Measurements from ENCODE around the gene PITPNM1.
"Not testable (repeated sequence)": the region's sequence is repeated elsewhere in the genome, so short reads cannot be mapped to it uniquely, and the experiment has no call there.

The PITPNM1 gene

DNA sequence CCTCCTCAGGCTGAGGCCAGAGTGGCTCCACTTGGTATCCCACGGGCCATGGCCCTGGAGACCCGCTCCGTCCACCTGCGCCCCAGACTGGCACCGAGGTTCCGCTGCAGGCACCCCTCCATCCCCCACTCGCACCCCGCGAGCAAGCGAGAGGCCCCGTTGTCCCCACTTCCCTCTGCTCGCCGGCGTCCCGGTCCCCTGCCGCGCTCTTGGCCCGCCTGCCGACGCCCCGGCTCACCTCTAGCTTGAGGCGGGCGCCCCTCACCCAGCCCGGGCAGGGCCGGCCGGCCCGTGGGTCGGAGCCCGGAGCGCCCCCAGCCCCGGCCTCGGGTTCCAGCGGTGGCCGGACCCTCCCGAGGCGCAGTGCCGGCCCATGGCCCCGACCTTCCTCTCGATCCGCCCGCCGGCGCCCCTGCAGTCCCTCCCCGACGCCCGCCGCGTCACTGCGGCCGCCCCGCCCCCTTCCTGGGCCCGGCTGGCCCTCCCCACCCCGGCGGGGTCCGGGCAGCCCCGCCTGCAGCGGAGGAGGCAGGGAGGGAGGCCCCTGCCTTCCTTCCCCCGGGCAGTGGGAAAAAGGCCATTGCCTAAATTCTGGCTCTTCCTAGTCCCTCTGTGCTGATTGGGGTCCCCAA, at the start of gene PITPNM1:
TSS of gene PITPNM1 (minus strand) at position 414 of the 632 bp plus-strand sequence. CDS start 1,183 bp downstream, outside the sequence.
- DNase-seq (ENCODE audit: low spot score), result no peak

DNA sequence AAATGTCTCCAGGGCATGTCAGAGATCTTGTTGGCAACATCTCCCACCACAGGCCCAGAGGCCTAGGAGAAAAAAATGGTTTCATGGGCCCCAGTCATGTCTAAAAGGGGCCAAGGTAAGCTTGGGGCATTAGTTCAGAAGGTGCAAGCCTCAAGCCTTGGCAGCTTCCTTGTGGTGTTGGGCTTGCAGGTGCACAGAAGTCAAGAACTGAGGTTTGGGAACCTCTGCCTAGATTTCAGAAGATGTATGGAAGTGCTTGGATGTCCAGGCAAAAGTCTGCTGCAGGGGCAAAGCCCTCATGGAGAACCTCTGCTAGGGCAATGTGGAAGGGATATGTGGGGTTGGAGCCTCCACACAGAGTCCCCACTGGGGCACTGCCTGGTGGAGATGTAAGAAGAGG, 46.5 kb upstream of the PITPNM1 start:
- DNase-seq (ENCODE audit: low spot score), result not testable (repeated sequence)

DNA sequence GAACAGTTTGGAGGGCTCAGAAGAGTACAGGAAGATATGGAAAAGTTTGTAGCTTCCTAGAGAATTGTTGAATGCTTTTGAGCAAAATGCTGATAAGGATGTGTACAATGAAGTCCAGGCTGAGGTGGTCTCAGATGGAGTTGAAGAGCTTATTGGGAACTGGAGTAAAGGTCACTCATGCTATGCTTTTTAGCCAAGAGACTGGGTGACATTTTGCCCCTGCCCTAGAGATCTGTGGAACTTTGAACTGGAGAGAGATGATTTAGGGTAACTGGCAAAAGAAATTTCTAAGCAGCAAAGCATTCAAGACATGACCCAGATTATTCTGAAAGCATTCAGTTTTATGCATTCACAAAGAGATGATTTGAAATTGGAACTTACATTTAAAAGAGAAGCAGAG, 46.0 kb upstream of the PITPNM1 start:
- DNase-seq (ENCODE audit: low spot score), result no peak

DNA sequence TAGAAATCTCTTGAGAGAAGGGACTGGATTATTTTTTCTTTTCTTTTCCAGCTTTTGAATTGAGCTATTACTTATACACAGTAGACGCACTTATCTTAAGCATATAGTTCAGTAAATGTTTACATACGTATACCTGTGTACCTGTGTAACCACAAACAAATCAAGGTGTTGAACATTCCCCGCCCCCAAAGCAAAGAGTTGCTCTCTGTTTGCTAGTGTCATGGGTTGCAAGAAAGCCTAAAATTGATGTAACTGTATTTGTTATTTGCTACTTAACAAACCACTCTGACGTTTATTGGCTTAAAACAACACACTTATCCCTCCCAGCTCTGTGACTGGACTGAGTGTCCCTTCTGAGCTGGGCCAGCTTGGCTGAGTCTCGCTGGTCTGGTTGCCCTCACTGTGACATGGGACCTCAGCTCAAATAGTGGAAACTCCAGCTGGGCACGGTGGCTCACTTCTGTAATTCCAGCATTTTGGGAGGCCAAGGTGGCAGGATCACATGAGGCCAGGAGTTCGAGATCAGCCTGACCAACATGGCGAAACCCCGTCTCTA, 43.5 kb upstream of the PITPNM1 start:
- DNase-seq (ENCODE audit: low spot score), result no peak

DNA sequence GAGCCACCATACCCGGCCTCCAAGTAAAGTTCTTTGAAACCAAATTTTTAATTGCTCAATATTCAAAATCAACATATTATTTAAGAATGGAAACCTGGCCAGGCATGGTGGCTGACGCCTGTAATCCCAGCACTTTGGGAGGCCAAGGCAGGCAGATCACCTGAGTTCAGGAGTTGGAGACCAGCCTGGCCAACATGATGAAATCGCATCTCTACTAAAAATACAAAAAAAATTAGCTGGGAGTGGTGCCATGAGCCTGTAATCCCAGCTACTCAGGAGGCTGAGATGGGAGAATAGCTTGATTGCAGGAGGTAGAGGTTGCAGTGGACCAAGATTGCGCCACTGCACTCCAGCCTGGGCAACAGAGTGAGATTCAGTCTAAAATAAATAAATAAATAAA, 42.9 kb upstream of the PITPNM1 start:
- not testable (repeated sequence) for DNase-seq (ENCODE audit: low spot score)

DNA sequence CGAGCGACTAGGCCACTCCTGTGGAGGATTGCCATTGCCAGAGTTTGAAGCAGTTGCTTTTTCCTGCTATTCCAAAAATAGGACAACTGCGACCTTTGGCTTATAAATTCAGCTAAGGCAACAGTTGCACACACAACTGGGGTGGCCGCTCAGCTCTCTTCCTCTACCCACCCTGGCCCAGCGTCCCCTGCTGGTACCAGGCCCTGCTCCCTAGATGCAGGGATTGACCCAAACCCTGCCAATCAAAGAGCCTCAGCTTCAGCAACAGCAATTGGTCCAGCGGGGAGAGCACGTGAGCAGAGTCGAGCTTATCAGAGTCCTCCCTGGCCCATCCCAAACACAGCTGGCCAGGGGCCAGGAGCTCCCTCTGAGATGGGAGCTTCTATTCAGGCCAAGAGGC, 40.1 kb upstream of the PITPNM1 start:
- no peak for DNase-seq (ENCODE audit: low spot score)

DNA sequence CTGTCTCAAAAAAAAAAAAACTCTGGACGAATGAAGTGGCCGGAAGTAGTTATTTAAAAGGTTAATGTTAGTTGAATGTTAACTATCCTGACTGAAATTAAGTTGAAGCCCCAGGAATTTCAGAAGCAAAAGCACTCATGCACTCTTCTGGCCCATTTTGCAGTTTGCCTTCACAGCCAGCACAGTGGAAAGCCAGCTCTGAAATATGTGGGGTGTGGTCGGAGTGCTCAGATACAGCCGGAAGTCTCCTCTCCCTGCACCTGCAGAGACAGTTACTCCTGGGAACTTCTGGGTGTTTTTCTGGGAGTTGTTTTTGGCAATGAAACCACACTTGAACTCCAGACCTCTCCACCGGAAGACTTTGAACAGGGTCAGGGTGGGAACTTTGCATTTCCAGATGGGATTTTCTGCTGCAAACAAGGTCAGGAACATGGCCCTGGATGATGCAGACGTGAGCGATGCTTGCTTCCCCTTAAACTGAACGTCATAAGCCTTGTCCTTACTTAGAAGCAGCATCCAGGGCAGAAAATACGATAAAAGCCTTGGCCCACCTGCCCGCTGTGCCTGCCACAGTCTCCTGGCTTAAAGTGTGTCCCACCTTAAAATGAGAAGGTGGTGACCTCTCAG, 39.6 kb upstream of the PITPNM1 start:
- no peak for DNase-seq (ENCODE audit: low spot score)

DNA sequence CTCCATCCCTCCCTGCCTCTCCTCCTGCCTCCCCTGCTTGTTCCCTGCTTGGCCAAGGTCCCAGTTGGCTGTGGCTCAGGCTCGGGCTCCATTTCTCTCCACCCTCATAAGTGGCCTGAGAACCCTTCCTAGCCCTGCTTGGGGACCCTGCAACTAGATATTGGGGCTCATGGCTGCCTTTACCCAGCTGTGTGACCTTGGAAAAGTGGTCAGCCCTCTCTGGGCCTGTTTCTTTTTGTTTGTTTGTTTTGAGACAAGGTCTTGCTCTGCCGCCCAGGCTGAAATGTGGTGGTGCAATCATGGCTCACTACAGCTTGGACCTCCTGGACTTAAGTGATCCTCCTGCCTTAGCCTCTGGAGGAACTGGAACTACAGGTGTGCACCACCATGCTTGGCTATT, 38.4 kb upstream of the PITPNM1 start:
- no peak for DNase-seq (ENCODE audit: low spot score)

DNA sequence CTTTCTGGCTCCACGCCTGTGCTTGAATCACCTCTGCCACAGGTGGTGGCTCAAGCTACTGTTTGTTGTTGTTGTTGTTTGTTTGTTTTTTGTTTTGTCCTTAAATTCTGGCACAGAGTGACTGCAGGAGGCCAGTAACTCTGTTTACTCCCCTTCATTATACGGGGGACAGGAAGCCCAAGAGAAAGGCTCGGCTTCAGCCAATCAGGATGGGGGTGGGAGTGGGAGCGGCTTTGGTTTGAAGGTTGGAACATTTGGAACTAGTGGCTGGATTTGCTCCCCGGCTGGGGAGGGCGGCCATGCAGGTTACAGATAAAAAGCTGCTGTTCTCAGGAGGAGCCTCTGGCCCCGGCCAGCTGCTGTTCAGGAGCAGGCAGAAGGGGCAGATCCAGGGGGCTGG, 37.8 kb upstream of the PITPNM1 start:
- no peak for DNase-seq (ENCODE audit: low spot score)

DNA sequence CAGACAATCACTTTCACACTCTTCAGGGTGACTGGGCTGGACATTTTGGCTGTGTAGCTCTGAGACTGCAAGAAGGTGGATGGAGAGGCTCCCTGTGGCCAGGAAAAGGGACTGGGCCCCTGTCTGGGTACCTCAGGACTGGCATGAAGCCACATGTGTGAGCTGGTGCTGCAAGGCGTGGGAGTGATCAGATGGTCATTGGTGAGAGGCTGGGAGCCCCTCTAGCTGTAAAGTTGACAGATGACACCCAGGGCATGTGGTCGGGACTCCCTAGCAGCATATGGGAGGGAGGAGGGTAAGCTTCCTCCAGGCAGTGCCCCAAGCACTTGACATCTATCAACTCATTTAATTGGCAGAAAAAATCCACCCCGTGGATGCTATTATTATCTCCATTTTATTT, 37.0 kb upstream of the PITPNM1 start:
- DNase-seq (ENCODE audit: low spot score), result no peak

DNA sequence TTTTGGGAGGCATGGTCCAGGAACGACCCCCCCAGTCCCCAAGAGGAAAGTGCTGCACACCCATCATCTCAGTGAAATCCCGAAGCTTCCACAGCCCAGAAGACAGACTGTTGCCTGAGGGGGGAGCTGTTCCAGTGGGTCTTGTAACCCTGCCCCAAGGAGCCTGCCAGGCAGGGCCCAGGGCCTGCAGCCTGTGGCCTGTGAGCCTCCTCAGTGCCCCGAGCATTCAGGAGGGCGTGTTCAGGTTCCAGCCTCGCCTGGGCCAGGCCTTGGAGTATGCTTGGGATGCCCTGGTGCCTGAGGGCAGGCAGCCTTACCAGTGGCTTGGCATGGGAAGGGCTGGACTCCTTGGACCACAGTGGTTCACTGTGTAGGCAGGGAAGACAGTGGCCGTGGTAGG, 36.0 kb upstream of the PITPNM1 start:
- no peak for DNase-seq (ENCODE audit: low spot score)

DNA sequence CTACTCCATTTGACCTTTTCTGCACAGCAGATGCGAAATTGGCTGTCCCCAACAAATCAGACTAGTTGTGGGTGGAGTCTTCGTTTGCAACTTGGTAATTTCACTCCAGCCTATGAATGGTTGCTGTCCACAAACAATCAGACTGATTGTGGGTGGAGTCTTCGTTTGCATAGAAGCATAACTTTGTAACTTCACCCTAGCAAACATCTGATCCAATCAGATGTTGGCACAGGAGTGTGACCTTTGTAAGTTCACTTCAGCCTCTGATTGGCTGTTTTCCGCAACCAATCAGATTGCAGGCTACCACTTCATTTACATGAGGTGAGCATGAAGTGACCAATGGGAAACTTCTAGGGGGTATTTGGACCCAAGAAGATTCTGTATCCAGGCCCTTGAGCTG, 34.4 kb upstream of the PITPNM1 start:
- DNase-seq (ENCODE audit: low spot score), result no peak

DNA sequence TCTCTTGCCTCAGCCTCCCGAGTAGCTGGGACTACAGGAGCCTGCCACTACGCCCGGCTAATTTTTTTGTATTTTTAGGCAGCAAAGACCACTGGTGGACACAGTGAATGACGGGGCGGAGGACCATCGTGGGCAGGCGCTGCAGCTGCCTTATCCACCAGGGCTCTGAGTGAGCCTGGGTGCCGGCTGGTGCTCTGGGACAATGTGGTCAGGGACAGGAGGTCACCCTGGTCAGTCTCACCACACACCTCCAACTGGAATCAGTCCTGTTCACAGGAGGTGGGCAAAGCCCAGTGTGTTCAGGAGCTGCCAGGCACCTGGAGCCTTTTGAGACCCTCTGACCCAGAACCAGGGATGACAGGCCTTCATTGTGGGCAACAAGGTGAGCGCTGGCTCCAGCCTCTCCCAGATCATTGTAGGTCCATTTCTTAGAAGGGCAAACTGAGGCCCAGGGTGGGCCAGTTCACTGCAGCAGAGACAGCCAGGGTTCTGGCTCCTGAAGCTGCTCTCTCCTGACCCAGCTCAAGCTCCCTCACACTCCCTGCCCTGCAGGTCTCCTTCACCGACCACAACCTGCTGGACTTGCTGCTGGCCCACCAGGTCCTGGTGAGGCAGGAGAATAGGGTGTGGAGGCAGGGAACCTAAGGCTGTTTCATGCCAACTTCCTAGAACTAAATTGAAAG, 33.8 kb upstream of the PITPNM1 start:
- no peak for DNase-seq (ENCODE audit: low spot score)

DNA sequence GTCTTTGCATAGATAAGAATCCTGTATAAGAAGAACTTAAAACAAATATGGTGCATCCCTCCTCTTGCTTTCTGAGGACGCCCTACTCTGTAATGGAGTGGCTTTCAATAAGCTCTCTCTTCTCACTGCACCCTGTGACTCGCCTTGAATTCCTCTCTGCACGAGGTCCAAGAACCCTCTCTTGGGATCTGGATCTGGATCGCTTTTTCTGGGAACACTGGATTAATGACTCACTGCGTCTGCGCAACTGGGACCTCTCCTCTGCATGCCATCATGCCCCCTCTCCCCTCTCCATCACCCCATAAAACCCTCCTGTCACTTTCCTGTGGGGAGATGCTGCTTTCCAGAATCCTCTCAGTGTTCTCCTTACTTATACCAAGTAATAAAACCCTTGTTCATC, 33.1 kb upstream of the PITPNM1 start:
- DNase-seq (ENCODE audit: low spot score), result no peak

DNA sequence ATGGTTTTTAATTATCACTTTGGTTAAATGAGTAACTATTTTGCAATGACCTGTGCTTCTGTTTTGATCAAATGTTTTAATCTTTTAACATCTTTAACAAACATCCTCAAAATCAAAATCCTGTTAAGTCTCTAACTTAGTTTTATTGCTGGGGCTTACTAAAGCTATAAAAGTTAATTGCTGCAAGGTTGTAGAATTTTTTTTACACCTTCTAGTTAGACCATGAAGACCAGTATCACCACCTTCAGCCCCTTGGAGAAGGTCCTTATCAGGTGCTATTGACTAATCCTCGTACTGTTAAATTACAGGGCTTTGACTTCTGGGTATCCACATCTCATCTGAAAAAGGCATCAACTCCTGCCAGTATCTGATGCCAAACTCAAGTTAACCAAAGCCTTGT, 30.4 kb upstream of the PITPNM1 start:
- no peak for DNase-seq (ENCODE audit: low spot score)

DNA sequence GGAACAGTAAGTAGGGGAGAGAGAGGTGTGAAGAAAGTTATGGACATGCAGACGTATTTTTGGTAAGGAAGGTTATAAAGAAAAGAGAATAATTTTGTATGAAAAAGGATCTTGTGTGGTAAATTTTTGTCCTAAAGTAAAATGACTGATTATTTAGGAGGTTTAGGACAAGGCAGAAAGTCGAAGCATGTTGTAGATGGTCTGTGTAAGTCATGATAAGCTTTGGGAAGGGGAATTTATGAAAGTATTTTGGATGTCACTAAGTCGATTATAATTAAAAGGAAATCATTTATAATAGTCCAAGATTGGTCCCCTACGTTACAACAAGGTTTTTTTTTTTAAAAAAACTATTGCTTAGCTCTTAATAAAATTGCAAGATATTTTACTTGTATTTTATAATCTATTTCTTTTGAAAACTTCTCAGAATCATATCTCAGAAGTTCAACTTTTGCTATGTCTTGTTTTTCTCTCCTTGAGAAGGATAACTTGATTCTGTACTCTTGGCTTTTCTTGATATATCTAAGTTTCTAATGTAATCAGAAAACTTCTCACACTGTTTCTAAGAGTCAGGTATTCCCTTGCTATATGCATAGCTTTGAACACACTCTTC, 29.0 kb upstream of the PITPNM1 start:
- no peak for DNase-seq (ENCODE audit: low spot score)

DNA sequence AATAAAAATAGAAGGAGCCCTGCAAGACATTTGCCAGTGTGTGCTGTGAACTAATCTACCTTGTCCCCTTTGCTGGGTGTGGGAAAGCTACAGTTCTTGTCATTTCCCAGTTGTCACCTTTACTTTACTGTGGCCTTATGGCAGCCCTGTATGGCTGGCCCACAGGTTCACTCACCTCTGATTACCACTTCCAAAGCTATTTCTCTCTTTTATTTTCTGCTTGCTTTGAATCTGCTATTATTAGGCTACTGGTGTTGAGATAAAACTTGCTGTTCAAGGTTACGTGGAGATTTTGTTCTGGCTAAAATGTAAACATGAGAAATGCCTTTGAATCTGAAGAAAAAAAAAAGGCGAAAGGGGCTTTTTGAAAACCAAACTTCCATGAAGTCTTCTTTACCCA, 27.7 kb upstream of the PITPNM1 start:
- DNase-seq (ENCODE audit: low spot score), result no peak

DNA sequence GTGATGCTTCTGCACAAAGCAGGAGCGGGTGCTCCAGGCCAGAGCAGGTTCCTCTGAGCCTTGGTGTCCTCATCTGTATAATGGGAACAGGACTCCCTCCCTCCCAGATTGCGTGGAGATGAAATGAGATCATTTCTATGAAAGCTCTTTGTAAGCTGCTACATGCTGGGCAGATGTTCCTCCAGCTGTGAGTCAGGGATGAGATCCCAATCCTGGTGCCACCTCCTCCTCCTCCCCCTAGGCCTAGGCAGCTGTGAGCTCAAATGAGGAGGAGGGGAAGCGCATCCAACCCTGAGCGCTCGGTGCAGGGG, 25.1 kb upstream of the PITPNM1 start:
- no peak for DNase-seq (ENCODE audit: low spot score)

DNA sequence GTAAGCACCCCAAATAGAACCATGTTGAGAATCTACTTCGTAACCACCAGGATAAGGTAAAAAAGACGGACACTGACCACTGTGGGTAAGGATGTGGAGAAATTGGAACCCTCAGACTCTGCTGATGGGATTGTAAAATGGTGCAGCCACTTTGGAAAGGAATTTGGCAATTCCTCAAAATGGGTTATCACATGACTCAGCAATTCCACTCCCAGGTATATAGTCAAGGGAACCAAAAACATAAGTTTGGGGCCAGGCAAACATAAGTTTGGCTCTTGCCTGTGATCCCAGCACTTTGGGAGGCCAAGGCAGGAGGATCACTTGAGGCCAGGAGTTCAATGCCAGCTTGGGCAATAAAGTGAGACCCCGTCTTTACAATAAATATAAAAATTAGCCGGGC, 23.2 kb upstream of the PITPNM1 start:
- no peak for DNase-seq (ENCODE audit: low spot score)

DNA sequence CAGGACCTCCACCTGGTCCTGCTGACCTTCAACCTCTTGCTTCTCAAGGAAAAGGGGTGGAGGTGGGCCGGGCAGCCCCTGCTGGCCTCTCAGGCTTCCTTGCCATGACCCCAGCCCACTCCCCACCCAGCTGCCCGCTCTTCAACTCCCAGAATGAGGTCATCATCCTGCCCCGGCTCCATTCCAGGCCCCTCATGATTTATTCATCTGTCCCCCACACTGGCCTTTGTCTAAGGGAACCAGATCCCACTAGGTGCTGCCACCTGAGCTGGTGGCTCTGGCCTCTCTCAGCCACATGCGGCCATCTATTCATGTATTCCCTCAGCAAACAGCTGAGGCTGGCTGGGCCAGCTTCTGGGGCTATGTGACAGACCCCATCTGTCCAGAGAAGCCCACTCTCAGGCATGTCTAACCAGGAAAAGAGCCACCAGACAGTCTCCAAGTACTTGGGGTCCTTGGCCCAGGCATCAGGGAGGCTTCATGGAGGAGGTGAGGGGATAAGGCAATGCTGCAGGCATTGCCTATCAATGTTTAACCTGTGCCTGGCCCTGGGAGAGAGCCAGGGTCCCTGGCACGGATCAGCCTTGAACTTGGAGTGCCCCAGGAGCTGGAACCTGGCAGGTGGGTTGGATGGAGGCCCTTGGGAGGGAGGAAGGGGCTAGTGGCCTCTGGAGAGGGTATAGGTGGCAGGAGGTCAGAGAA, 20.3 kb upstream of the PITPNM1 start:
- no peak for DNase-seq (ENCODE audit: low spot score)

DNA sequence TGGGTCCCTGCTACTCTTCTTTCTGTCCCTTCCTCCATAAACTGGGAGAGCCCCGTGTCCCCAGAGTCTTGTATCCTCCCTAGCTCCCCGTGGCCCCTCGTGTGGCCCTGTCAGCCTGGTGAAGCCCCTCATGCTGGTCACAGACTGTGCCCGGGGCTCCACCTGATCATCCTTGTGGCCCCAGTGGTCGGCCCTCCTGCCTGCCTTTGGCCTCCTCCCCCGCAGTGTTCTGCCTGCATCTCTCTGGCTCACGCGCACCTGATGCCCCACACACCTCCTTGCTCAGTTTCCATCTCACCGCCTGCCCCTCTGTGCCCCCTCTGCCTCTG, 19.3 kb upstream of the PITPNM1 start:
- no peak for DNase-seq (ENCODE audit: low spot score)
